Activated naive CD8-positive, alpha-beta T cell treated with anti-CD3 and anti-CD28 coated beads, Interleukin-2, amount 50 U/mL, for 24 hours (primary cell): ENCODE results near the gene PUSL1.

Source experiments
- ATAC-seq: fragments of 150-1000 bp; cut with Tn5 transposase; one replicate; pipeline ENCODE4 v1.10.0; 2021
- DNase-seq: peaks from one replicate; pipeline ENCODE4 v3.0.0; 2021
- H3K27ac Mint-ChIP-seq: one replicate; pipeline ENCODE4 v1.8.0; 2021; ENCODE audit warnings: mild to moderate bottlenecking, mixed read lengths
- H3K27me3 Mint-ChIP-seq: one replicate; pipeline ENCODE4 v1.8.0; 2021; ENCODE audit warnings: mixed read lengths
- H3K36me3 Mint-ChIP-seq: one replicate; pipeline ENCODE4 v1.8.0; 2021; ENCODE audit warnings: low read depth, mixed read lengths
- H3K4me1 Mint-ChIP-seq: one replicate; pipeline ENCODE4 v1.8.0; 2021; ENCODE audit warnings: mixed read lengths
- H3K4me3 Mint-ChIP-seq: one replicate; pipeline ENCODE4 v1.8.0; 2021; ENCODE audit warnings: mild to moderate bottlenecking, moderate library complexity, mixed read lengths
- H3K9me3 Mint-ChIP-seq: one replicate; pipeline ENCODE4 v1.8.0; 2021; ENCODE audit warnings: mixed read lengths

The PUSL1 gene

DNA sequence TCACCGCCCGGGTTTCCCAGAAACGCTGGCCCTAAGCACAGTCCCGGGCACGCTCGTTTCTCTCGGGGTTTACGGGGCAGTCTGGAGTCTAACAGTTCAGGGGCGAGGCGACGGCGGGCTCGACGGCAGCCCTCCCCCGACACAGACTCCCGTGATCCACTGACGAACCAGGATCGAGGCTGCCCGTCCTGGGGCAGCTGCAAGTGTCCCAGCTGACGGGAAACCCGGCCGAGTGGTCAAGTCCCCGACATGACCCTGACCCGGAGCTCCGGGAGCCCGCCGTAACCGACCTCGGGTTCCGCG is 35.2 kb upstream of the PUSL1 start:
- ATAC-seq = no peak
- peak overlapping the region; percentile 86 for H3K4me3 Mint-ChIP-seq

DNA sequence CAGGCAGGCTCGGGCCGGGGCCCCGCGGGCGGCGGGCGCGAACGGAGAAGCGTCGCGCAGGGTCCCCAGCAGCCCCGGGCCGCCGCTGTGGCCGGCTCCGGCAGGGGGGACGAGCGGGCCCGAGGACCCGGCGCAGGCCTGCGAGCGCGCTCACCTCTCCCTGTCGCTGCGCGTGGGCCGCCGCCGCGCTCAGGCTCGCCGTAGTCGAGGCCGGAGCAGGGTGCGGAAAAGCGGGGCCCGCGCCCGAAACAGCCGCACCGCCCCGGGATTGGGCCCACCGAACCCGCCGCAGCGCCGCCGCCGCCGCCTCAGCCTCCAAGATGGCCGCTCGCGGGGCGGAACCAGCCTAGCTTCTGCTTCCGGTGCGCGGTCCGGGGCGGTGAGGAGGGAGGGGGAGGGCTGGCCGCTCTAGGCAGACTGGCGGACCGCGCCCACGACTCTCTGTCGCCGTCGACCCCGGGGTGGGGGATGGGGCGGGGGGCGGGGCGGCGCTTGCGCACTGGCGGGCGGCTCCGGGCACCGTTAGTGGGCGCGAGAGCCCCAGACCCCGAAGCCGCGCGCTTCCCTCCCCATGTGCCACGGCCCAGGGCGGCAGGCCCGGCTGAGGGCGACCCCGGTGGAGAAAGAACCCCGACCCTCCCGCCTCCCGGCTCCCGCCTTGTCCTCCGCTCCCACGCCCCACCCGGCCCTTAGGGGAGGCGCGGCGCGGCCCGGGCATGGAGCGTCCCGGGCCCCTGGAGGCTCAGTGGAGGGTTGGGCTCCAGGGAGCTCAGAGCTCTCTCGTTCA is 34.7 kb upstream of the PUSL1 start, which contains the start of gene UBE2J2:
TSS of gene UBE2J2 (minus strand) at position 343 of the 787 bp plus-strand sequence. CDS start 5,862 bp downstream, outside the sequence.
- peak; percentile 90 for ATAC-seq

More for the DNA sequence above, 35.2 kb upstream of the PUSL1 start:
- H3K27me3 Mint-ChIP-seq = no peaks in the 10 kb centered on the region
- no peak for DNase-seq
- H3K36me3 Mint-ChIP-seq = peaks cover 17% of the 10 kb centered on the region
- H3K27ac Mint-ChIP-seq = peak overlapping the region; percentile 84
- H3K4me1 Mint-ChIP-seq = peaks cover 37% of the 10 kb centered on the region
- no peaks in the 10 kb centered on the region for H3K9me3 Mint-ChIP-seq

DNA sequence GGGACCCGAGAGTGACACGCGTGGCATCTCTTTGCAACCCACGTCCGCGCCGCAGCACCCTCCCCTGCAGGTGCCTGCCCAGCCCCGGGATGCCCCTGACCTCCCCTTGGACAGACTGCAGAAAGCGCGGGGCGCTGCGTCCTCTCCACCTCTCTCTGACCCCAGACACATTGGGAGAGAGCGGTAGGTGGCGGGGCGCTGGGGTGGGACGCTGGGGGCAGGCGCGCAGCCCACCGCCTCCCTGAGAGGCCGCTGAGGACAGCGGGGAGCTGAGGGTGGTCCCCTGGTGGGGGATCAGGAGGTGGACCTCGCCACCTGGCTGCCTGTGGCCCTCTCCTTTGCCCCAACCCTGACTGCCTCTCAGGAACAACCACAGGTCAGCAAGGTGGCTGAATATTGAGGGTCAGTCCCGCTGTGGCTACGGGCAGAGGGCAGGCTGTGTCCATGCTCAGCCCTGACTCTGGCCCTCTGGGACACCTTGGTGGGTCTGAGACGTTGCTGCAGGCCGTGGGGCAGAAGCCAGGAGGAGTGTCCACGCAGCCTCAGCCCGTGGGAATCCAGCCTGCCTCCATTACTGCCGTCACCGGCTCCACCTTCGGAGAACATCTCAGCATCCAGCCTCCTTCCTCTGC is 34.0 kb upstream of the PUSL1 start:
- Mint-ChIP-seq H3K4me1 (peaks cover 37% of the 10 kb centered on the region), H3K36me3 (peaks cover 17% of the 10 kb centered on the region), H3K27me3 (no peaks in the 10 kb centered on the region), H3K9me3 (no peaks in the 10 kb centered on the region), H3K27ac (peak overlapping the region; percentile 65), H3K4me3 (peak overlapping the region; percentile 74)
- peak; percentile 11 for ATAC-seq
- no peak for DNase-seq

More for the DNA sequence above, 34.7 kb upstream of the PUSL1 start, which contains the start of gene UBE2J2:
- Mint-ChIP-seq H3K9me3 (no peaks in the 10 kb centered on the region), H3K4me1 (peaks cover 37% of the 10 kb centered on the region), H3K36me3 (peaks cover 17% of the 10 kb centered on the region), H3K4me3 (peak within 1 kb of the TSS; percentile 86), H3K27me3 (no peaks in the 10 kb centered on the region), H3K27ac (peak within 1 kb of the TSS; percentile 84)
- DNase-seq = peak; percentile 94

DNA sequence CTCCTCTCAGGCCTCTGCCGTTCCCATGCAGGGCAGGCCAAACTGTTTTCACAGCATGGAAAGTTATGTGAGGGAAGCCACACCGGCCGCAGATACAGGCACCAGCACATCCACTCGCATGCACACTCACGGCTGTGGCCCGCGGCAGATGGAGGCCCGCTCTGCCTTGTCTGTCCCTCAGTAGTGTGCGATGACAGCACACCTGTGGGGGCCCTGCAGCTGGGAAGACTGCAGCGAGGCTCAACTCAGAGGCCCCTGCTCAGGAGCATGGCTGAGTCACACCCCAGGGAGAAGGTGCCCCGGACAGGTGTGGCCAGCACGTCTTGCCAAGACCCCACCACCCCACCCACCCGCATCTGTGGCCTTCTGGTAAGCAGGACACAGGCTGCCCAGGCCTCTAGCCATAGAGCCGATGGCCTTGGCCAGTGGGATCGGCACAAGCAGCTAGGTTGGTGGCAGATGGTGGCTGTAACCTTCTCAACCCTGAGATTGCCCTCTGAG is 33.4 kb upstream of the PUSL1 start:
- Mint-ChIP-seq H3K27ac (peak overlapping the region; percentile 65), H3K4me1 (peaks cover 33% of the 10 kb centered on the region), H3K9me3 (no peaks in the 10 kb centered on the region), H3K4me3 (peak overlapping the region; percentile 74), H3K36me3 (peaks cover 17% of the 10 kb centered on the region), H3K27me3 (no peaks in the 10 kb centered on the region)
- ATAC-seq (no peak), DNase-seq (no peak)

DNA sequence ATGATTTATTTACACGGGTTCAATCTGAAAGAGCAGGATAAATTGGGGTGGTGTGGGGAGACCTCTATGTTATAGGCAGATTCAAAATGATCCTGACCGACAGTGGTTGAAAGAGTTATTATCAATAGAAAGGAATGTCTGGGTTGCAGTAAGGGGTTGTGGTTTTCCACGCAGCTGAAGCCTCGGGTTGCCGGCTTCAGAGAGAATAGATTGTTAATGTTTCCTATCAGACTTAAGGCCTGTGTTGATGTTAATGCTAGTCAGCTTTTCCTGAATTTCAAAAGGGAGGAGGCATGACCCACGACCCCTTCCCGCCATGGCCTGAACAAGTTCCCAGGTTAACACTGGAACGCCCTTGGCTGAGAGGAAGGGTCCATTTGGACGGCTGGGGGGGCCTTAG is 32.6 kb upstream of the PUSL1 start:
- ATAC-seq (no peak), DNase-seq (no peak)
- H3K36me3 Mint-ChIP-seq = peaks cover 11% of the 10 kb centered on the region
- peaks cover 24% of the 10 kb centered on the region for H3K4me1 Mint-ChIP-seq
- H3K27me3 Mint-ChIP-seq = no peaks in the 10 kb centered on the region
- no peaks in the 10 kb centered on the region for H3K9me3 Mint-ChIP-seq
- no peak overlapping the region for H3K27ac Mint-ChIP-seq
- H3K4me3 Mint-ChIP-seq = peak overlapping the region; percentile 27

DNA sequence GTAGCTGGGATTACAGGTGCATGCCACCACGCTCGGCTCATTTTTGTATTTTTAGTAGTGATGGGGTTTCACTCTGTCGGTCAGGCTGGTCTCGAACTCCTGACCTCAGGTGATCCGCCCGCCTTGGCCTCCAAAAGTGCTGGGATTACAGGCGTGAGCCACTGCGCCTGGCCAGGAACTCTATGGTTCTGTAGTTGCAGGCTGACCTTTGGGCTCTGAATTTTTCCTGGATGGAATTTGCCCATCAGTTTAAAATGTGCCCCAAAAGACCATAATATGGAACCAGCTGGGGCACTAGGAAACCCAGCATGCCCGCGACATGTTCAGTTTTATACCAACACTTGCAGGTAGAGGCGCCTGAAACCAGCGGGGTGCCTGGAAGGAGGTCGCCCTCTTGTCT is 29.8 kb upstream of the PUSL1 start:
- DNase-seq (no peak), ATAC-seq (no peak)
- Mint-ChIP-seq H3K36me3 (no peaks in the 10 kb centered on the region), H3K27me3 (no peaks in the 10 kb centered on the region), H3K27ac (no peak overlapping the region), H3K4me3 (no peak overlapping the region), H3K4me1 (peaks cover 5% of the 10 kb centered on the region), H3K9me3 (no peaks in the 10 kb centered on the region)

DNA sequence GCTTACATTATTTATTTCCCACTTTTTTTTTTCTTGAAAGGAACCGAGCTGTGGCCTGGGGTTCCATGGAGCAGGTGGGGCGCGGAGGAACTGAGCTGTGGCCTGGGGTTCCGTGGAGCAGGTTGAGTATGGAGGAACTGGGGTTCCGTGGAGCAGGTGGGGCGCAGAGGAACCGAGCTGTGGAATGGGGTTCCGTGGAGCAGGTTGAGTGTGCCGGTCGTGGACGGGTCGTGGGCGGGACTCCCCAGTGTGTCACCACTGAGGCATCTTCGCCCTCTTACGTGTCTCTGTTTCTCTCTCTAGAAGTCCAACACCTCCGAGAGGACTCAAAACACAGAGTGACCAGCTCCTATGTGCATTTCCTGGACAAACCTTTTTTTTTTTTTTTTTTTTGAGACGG is 29.4 kb upstream of the PUSL1 start:
- Mint-ChIP-seq H3K4me1 (peaks cover 5% of the 10 kb centered on the region), H3K9me3 (no peaks in the 10 kb centered on the region), H3K36me3 (no peaks in the 10 kb centered on the region), H3K4me3 (no peak overlapping the region), H3K27ac (no peak overlapping the region), H3K27me3 (no peaks in the 10 kb centered on the region)
- no peak for ATAC-seq
- no peak for DNase-seq

DNA sequence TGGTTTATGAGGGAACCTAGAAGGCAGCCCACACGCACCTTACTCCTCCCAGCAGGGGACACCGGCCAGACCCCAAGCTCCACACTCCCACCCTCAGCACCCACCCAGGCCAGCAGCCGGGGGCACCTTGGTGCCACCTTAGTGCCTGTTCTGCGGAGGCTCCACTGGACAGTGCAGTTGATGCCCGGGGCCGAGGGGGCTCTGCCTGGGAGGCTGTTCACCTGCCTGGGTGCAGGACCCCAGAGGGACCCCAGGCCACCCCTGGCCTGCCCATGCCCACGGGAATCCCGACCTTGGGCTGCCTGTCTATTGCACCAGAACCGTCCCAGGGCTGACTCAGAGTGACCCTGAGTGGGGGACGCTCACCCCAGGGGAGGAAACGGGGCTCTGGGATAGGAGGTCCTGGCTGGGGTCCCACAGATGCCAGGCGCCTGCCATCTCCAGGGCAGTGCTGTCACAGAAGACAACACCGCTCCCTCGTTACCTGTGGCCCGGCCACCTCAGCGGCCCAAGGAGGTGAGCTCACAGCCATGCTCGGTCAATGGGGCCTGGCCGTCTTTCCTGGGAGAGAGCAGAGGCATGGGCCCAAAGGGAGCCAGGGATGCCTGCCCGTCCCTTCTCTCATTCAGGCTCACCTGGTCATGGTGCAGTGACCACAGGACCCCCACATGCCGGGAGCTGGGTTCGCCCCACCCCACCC is 27.5 kb upstream of the PUSL1 start:
- Mint-ChIP-seq H3K4me1 (no peaks in the 10 kb centered on the region), H3K36me3 (no peaks in the 10 kb centered on the region), H3K9me3 (no peaks in the 10 kb centered on the region), H3K27me3 (no peaks in the 10 kb centered on the region), H3K27ac (no peak overlapping the region), H3K4me3 (no peak overlapping the region)
- DNase-seq (no peak), ATAC-seq (no peak)

DNA sequence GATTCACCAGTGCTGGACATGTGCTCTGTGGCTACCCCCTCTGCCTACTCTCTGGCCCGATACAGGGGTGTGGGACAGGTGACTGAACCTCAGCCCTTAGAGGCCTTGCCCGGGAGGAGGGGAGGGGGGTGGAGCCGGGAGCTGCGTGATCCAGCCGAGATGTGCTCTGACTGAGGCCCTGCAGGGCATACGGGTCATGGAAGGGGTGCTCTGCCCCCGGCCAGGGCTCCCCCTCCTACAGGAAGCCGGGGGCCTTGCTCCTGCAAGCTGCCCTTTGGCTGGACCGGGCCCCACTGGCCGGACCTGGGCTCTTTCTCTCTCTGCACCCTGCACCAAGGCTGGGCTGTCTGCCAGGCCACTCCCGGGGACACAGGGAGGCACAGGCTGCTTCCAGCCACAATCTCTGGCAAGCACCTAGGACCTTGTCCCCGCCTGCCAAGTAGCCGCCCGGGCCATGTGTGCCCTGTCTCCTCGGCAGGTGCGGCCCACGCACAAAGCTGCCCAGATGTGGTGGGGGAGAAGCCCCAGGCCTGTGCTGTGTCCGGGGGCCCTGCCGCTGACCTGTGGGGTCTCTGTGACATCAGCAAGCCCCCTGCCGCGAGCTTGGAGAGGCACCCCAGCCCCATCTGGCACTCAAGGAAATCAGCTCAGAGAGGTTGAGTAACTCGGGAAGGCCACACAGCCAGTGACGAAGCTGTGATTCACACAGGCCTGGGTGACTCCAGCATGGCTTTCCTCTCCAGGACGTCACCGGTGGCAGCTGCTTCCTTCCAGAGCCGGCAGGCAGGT is 26.7 kb upstream of the PUSL1 start:
- DNase-seq = no peak
- no peaks in the 10 kb centered on the region for H3K9me3 Mint-ChIP-seq
- no peaks in the 10 kb centered on the region for H3K36me3 Mint-ChIP-seq
- ATAC-seq = peak; percentile 16
- H3K27me3 Mint-ChIP-seq = no peaks in the 10 kb centered on the region
- no peaks in the 10 kb centered on the region for H3K4me1 Mint-ChIP-seq
- no peak overlapping the region for H3K4me3 Mint-ChIP-seq
- no peak overlapping the region for H3K27ac Mint-ChIP-seq

DNA sequence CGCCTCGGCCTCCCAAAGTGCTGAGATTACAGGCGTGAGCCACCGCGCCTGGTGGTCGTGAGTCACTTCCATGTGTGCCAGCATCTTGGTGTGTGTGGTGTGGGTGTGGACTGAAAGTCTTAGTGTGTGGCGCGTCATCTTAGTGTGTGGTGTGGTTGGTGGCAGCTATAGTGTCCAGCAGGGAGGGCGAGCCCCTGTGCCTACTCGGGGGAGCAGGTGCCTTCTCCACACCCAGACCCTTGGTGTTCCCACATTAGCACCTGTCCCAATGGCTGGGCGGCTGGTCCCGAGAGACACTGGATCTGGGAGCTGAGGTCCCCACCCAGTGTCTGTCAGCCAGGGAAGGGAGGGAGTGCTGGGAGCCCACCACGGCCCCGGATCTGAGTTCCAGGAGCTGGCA is 25.4 kb upstream of the PUSL1 start:
- no peak overlapping the region for H3K27ac Mint-ChIP-seq
- no peaks in the 10 kb centered on the region for H3K27me3 Mint-ChIP-seq
- no peaks in the 10 kb centered on the region for H3K9me3 Mint-ChIP-seq
- no peak overlapping the region for H3K4me3 Mint-ChIP-seq
- DNase-seq = no peak
- peak; percentile 56 for ATAC-seq
- H3K4me1 Mint-ChIP-seq = no peaks in the 10 kb centered on the region
- H3K36me3 Mint-ChIP-seq = no peaks in the 10 kb centered on the region

DNA sequence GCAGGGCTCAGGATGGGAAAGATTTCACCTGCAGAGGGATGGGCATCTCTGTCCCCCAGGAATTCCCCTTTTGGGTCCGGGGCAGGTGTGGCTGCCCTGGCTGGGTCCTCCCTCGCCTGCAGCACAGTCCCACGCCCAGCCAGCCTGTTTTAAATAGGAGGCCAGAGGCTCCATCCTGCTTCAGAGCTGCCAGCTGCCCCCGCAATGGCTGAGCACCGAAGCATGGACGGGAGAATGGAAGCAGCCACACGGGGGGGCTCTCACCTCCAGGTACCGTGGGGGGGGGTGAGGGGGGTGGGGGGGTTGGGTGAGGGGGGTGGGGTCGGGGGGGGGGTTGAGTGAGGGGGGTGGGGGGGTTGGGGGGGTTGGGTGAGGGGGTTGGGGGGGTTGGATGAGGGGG is 24.6 kb upstream of the PUSL1 start:
- Mint-ChIP-seq H3K36me3 (no peaks in the 10 kb centered on the region), H3K4me1 (no peaks in the 10 kb centered on the region), H3K27me3 (no peaks in the 10 kb centered on the region), H3K27ac (no peak overlapping the region), H3K4me3 (no peak overlapping the region), H3K9me3 (no peaks in the 10 kb centered on the region)
- no peak for DNase-seq
- no peak for ATAC-seq

DNA sequence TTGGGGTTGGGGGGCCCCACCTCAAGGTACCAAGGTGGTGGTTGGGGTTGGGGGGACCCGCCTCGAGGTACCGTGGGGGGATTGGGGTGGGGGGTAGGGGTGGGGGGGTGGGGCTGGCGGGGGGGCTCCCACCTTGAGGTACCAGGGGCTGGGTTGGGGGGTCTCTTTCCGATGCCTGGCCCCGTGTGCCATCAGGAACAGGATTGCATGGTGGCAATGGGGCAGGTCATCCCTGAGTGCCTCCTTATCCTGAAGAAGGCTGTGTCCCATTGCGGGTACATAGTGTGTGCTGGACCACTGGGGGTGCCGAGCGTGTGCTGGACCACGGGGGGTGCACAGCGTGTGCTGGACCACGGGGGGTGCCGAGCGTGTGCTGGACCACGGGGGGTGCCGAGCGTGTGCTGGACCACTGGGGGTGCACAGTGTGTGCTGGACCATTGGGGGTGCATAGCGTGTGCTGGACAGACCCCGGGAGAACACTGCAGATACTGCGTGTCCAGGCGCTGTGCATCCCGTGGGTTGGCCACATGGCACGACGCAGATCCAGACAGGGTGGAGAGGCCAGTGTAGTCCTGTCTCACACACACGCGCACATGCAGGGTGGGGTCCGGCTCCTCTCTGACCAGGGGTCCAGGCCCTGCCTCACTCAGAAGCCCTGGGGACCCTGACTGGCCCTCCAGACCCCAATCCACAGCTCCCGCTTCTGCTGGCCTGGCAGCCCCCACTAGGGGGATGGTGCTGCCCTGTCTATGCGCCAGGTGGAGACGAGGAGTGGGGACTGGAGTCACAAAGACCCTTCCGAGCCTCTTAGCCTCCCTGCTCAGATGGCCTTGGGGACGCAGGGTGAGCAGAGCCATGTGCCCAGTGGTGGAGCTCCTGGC is 23.9 kb upstream of the PUSL1 start:
- ATAC-seq (no peak), DNase-seq (no peak)
- Mint-ChIP-seq H3K27me3 (no peaks in the 10 kb centered on the region), H3K4me3 (no peak overlapping the region), H3K36me3 (no peaks in the 10 kb centered on the region), H3K9me3 (no peaks in the 10 kb centered on the region), H3K27ac (no peak overlapping the region), H3K4me1 (no peaks in the 10 kb centered on the region)

DNA sequence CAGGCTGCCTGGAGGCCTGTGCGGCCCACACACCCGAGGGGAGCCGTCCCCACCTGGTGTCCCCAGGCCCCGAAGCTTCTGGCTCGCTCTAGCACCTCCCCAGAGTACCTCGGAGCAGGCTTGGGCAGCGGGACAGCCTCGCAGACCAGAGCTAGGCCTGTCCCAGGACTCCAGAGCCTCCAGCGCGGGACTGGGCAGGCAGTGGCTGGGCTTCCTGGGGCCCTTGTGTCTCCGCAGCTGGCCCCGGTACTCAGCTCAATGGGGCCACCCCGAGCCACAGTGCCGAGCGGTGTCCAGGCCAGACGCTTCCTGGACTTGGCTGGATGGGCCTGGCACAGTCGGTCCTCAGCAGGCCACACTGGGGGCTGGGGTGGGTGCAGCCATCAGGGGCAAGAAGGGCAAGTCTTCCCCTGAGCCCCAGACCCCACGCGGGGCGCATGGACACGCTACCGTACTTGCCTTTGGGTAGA is 23.3 kb upstream of the PUSL1 start:
- Mint-ChIP-seq H3K9me3 (no peaks in the 10 kb centered on the region), H3K36me3 (no peaks in the 10 kb centered on the region), H3K4me3 (no peak overlapping the region), H3K27me3 (no peaks in the 10 kb centered on the region), H3K4me1 (no peaks in the 10 kb centered on the region), H3K27ac (no peak overlapping the region)
- ATAC-seq = no peak
- DNase-seq = no peak
